Colonic mucosa (tissue), 4 donors: ENCODE data around the gene EOLA1. TPM values are rescaled to one million over a fixed set of nuclear protein-coding genes. Genes with fewer than 3 reads are reported as not detected.
"Not testable (repeated sequence)": the region's sequence is repeated elsewhere in the genome, so short reads cannot be mapped to it uniquely, and the experiment has no call there.

Source experiments
- DNase-seq: peaks from one replicate; pipeline ENCODE4 v3.0.0-alpha.2; 2020
- H3K27ac ChIP-seq: fragments of 200-600 bp; one replicate; pipeline ENCODE4 v1.8.0; 2021
- H3K27me3 ChIP-seq: fragments of 200-600 bp; one replicate; pipeline ENCODE4 v1.8.0; 2021
- H3K36me3 ChIP-seq: fragments of 200-600 bp; one replicate; pipeline ENCODE4 v1.8.0; 2021
- H3K4me1 ChIP-seq: fragments of 200-600 bp; one replicate; pipeline ENCODE4 v1.8.0; 2021; ENCODE audit warnings: mild to moderate bottlenecking
- H3K4me3 ChIP-seq: fragments of 200-600 bp; one replicate; pipeline ENCODE4 v1.8.0; 2021
- H3K9ac ChIP-seq, 2 donors: one replicate each; pipeline ENCODE4 v1.7.0; 2013; ENCODE audit warnings: control low read depth in 2 of 2, low read depth in 2 of 2, low read length in 2 of 2
- H3K9me3 ChIP-seq: fragments of 200-600 bp; one replicate; pipeline ENCODE4 v1.8.0; 2021
- CTCF ChIP-seq: fragments of 200-600 bp; IDR thresholded peaks from one replicate; pipeline ENCODE4 v1.8.0; 2022; ENCODE audit warnings: antibody characterized with exemption, mild to moderate bottlenecking
- intact Hi-C: fragments of 100-400 bp; cut with DNase I; formaldehyde crosslinking; loops from one replicate; pipeline ENCODE4 v1.14.1; 2022
- total RNA-seq, 2 donors: library from RNA; stranded (reverse); fragmentation: NEBNext Ultra II Directional in 1 of 2; extraction: Animal tissue kit (Norgen Biotek cat#: 25700) in 1 of 2; gene quantifications; one replicate each; pipeline ENCODE4 v1.2.1, GENCODE V29; 2021
- donor health status: healthy.
- donor health status: DM: no; HTN: no; CAD: no.
- donor health status: DM: no; HTN: no; CAD: no.

EOLA1 gene
- total RNA-seq, 2 donors from 2014 or later = 27.1 to 30.9 TPM

GRCh38 chrX:149570668-149571067 lies 29.9 kb downstream of the EOLA1 start:
- intact Hi-C loops = loop anchor here (5.0 kb wide), 1 partner anchor 52 kb away; no protein-coding TSS in a partner anchor
- Histone ChIP-seq H3K4me1 (no peaks in the 10 kb centered on the region), H3K9me3 (no peaks in the 10 kb centered on the region), H3K27ac (no peak overlapping the region), H3K9ac (no peak overlapping the region), H3K36me3 (no peaks in the 10 kb centered on the region), H3K4me3 (no peak overlapping the region), H3K27me3 (no peaks in the 10 kb centered on the region)
- DNase-seq = no peak
- TF ChIP-seq CTCF = no peak

- no peak overlapping the region for H3K4me3 ChIP-seq
- H3K27ac ChIP-seq = no peak overlapping the region
- no peaks in the 10 kb centered on the region for H3K36me3 ChIP-seq
- intact Hi-C loops = loop anchor here (5.0 kb wide), 1 partner anchor 51 kb away; no protein-coding TSS in a partner anchor
- H3K9ac ChIP-seq = no peak overlapping the region
- TF ChIP-seq CTCF = no peak
- no peaks in the 10 kb centered on the region for H3K4me1 ChIP-seq
- H3K27me3 ChIP-seq = no peaks in the 10 kb centered on the region
- peak; percentile 34 for DNase-seq
- no peaks in the 10 kb centered on the region for H3K9me3 ChIP-seq
These were observed 31.0 kb downstream of the EOLA1 start for GRCh38 chrX:149571770-149572169.

GRCh38 chrX:149572743-149573142 lies 31.9 kb downstream of the EOLA1 start:
- Histone ChIP-seq H3K4me3 (no peak overlapping the region), H3K27ac (no peak overlapping the region), H3K36me3 (no peaks in the 10 kb centered on the region), H3K9me3 (no peaks in the 10 kb centered on the region), H3K4me1 (no peaks in the 10 kb centered on the region), H3K9ac (no peak overlapping the region), H3K27me3 (no peaks in the 10 kb centered on the region)
- DNase-seq = no peak
- intact Hi-C loops = loop anchor here (5.0 kb wide), 1 partner anchor 50 kb away; no protein-coding TSS in a partner anchor
- no peak for TF ChIP-seq CTCF

GRCh38 chrX:149573456-149573855 lies 32.6 kb downstream of the EOLA1 start:
- H3K4me1 ChIP-seq, H3K4me3 ChIP-seq, DNase-seq, H3K9me3 ChIP-seq, H3K27me3 ChIP-seq, H3K9ac ChIP-seq, H3K27ac ChIP-seq, H3K36me3 ChIP-seq: not testable (repeated sequence)
- intact Hi-C loops = loop anchor here (5.0 kb wide), 1 partner anchor 49 kb away; no protein-coding TSS in a partner anchor

GRCh38 chrX:149585631-149586030 lies 44.8 kb downstream of the EOLA1 start:
- H3K9ac ChIP-seq, H3K27me3 ChIP-seq, H3K36me3 ChIP-seq, H3K27ac ChIP-seq, H3K9me3 ChIP-seq, H3K4me3 ChIP-seq, intact Hi-C loops, DNase-seq, H3K4me1 ChIP-seq: not testable (repeated sequence)

- not testable (repeated sequence) for H3K36me3 ChIP-seq
These were observed 46.5 kb downstream of the EOLA1 start, which contains the start of gene MAGEA9B for GRCh38 chrX:149587359-149587758. MAGEA9B (minus strand) TSS chrX:149587459; CDS start chrX:149583179, 4,280 bp downstream.

GRCh38 chrX:149590993-149591392 lies 50.2 kb downstream of the EOLA1 start:
- H3K9ac ChIP-seq, H3K27ac ChIP-seq, DNase-seq, H3K27me3 ChIP-seq, intact Hi-C loops, H3K4me3 ChIP-seq, H3K9me3 ChIP-seq, H3K4me1 ChIP-seq, H3K36me3 ChIP-seq: not testable (repeated sequence)

More at GRCh38 chrX:149587359-149587758, 46.5 kb downstream of the EOLA1 start, which contains the start of gene MAGEA9B:
- DNase-seq, H3K4me1 ChIP-seq, H3K27ac ChIP-seq, H3K9me3 ChIP-seq, H3K4me3 ChIP-seq, H3K27me3 ChIP-seq, intact Hi-C loops, H3K9ac ChIP-seq: not testable (repeated sequence)

GRCh38 chrX:149595214-149595613 lies 54.4 kb downstream of the EOLA1 start, which contains the start of gene HSFX2:
HSFX2 (minus strand) TSS chrX:149595314; CDS start chrX:149594700, 614 bp downstream.
- H3K27me3 ChIP-seq, DNase-seq, H3K4me3 ChIP-seq, H3K9ac ChIP-seq, H3K36me3 ChIP-seq, H3K4me1 ChIP-seq, H3K9me3 ChIP-seq, intact Hi-C loops, H3K27ac ChIP-seq: not testable (repeated sequence)

GRCh38 chrX:149595943-149596342 lies 55.1 kb downstream of the EOLA1 start:
- H3K4me3 ChIP-seq, H3K27ac ChIP-seq, H3K36me3 ChIP-seq, DNase-seq, H3K27me3 ChIP-seq, H3K4me1 ChIP-seq, H3K9me3 ChIP-seq, intact Hi-C loops, H3K9ac ChIP-seq: not testable (repeated sequence)
